Measurements from ENCODE around the gene XXYLT1.

The XXYLT1 gene

GRCh38 chr3:195196266-195196665, 74.7 kb downstream of the XXYLT1 start:
- H3K27ac ChIP-seq (ENCODE audit: poor library complexity, severe bottlenecking): peak overlapping the region; percentile 80
- TF ChIP-seq CTCF (IDR thresholded peaks at IDR 0.05; ENCODE audit: poor library complexity, severe bottlenecking): no peak
- peak; percentile 66 for ATAC-seq (ENCODE audit: low read depth)
- no peak for DNase-seq (ENCODE audit: low spot score)
- H3K36me3 ChIP-seq (ENCODE audit: low read depth): no peaks in the 10 kb centered on the region
- H3K4me1 ChIP-seq (ENCODE audit: insufficient read depth, poor library complexity, severe bottlenecking): peaks cover 47% of the 10 kb centered on the region
- no peaks in the 10 kb centered on the region for H3K27me3 ChIP-seq (ENCODE audit: insufficient read depth, poor library complexity, severe bottlenecking)
- H3K9me3 ChIP-seq (ENCODE audit: severe bottlenecking): peaks cover 5% of the 10 kb centered on the region
- no peak overlapping the region for H3K4me3 ChIP-seq (ENCODE audit: severe bottlenecking)

GRCh38 chr3:195195321-195196209, 75.4 kb downstream of the XXYLT1 start:
- no peak for ATAC-seq (ENCODE audit: low read depth)
- no peaks in the 10 kb centered on the region for H3K27me3 ChIP-seq (ENCODE audit: insufficient read depth, poor library complexity, severe bottlenecking)

GRCh38 chr3:195194559-195195206, 76.3 kb downstream of the XXYLT1 start:
- H3K27me3 ChIP-seq (ENCODE audit: insufficient read depth, poor library complexity, severe bottlenecking): no peaks in the 10 kb centered on the region
- H3K4me3 ChIP-seq (ENCODE audit: severe bottlenecking): peak overlapping the region; percentile 5
- H3K27ac ChIP-seq (ENCODE audit: poor library complexity, severe bottlenecking): peak overlapping the region; percentile 9
- peaks cover 10% of the 10 kb centered on the region for H3K9me3 ChIP-seq (ENCODE audit: severe bottlenecking)
- TF ChIP-seq CTCF (IDR thresholded peaks at IDR 0.05; ENCODE audit: poor library complexity, severe bottlenecking): no peak
- peaks cover 47% of the 10 kb centered on the region for H3K4me1 ChIP-seq (ENCODE audit: insufficient read depth, poor library complexity, severe bottlenecking)
- H3K36me3 ChIP-seq (ENCODE audit: low read depth): no peaks in the 10 kb centered on the region
- DNase-seq (ENCODE audit: low spot score): no peak
- ATAC-seq (ENCODE audit: low read depth): no peak

More at GRCh38 chr3:195195321-195196209, 75.4 kb downstream of the XXYLT1 start:
- Histone ChIP-seq H3K9me3 (ENCODE audit: severe bottlenecking) (peaks cover 10% of the 10 kb centered on the region), H3K27ac (ENCODE audit: poor library complexity, severe bottlenecking) (peak overlapping the region; percentile 80), H3K4me1 (ENCODE audit: insufficient read depth, poor library complexity, severe bottlenecking) (peaks cover 47% of the 10 kb centered on the region), H3K36me3 (ENCODE audit: low read depth) (no peaks in the 10 kb centered on the region), H3K4me3 (ENCODE audit: severe bottlenecking) (no peak overlapping the region)
- no peak for DNase-seq (ENCODE audit: low spot score)
- no peak for TF ChIP-seq CTCF (IDR thresholded peaks at IDR 0.05; ENCODE audit: poor library complexity, severe bottlenecking)

GRCh38 chr3:195191580-195191979, 79.4 kb downstream of the XXYLT1 start:
- Histone ChIP-seq H3K4me1 (ENCODE audit: insufficient read depth, poor library complexity, severe bottlenecking) (peaks cover 44% of the 10 kb centered on the region), H3K27me3 (ENCODE audit: insufficient read depth, poor library complexity, severe bottlenecking) (no peaks in the 10 kb centered on the region), H3K36me3 (ENCODE audit: low read depth) (no peaks in the 10 kb centered on the region), H3K9me3 (ENCODE audit: severe bottlenecking) (peaks cover 10% of the 10 kb centered on the region), H3K27ac (ENCODE audit: poor library complexity, severe bottlenecking) (no peak overlapping the region), H3K4me3 (ENCODE audit: severe bottlenecking) (no peak overlapping the region)
- no peak for ATAC-seq (ENCODE audit: low read depth)
- no peak for TF ChIP-seq CTCF (IDR thresholded peaks at IDR 0.05; ENCODE audit: poor library complexity, severe bottlenecking)
- DNase-seq (ENCODE audit: low spot score): no peak

Data from RWPE2 (cell line).